H9 (cell line): ENCODE measurements around the gene FKRP. TPM values are rescaled to one million over a fixed set of nuclear protein-coding genes. Genes with fewer than 3 reads are reported as not detected.

Source experiments
- DNase-seq: peaks from one replicate; pipeline ENCODE4 v3.0.0-alpha.2; 2017
- H2AFZ ChIP-seq: one replicate; pipeline ENCODE4 v1.6.1; 2013; ENCODE audit warnings: mild to moderate bottlenecking, low read length, control low read depth, moderate library complexity
- H2AK5ac ChIP-seq: 2 replicates; pipeline ENCODE4 v1.6.1; 2013; ENCODE audit warnings: low read length, control low read depth, mixed read lengths; ENCODE audit not compliant: insufficient read length
- H2BK120ac ChIP-seq: one replicate; pipeline ENCODE4 v1.6.1; 2013; ENCODE audit warnings: low read depth, mild to moderate bottlenecking, low read length, control low read depth, inconsistent platforms; ENCODE audit not compliant: poor library complexity, severe bottlenecking
- H2BK12ac ChIP-seq: 2 replicates; pipeline ENCODE4 v1.6.1; 2013; ENCODE audit warnings: low read length, control low read depth, mixed read lengths, low read depth; ENCODE audit not compliant: insufficient read length
- H2BK15ac ChIP-seq: 2 replicates; pipeline ENCODE4 v1.6.1; 2013; ENCODE audit warnings: low read depth, low read length, control low read depth
- H2BK20ac ChIP-seq: one replicate; pipeline ENCODE4 v1.6.1; 2013; ENCODE audit warnings: low read depth, mild to moderate bottlenecking, low read length, control low read depth, inconsistent platforms; ENCODE audit not compliant: poor library complexity, severe bottlenecking
- H2BK5ac ChIP-seq: 2 replicates; pipeline ENCODE4 v1.6.1; 2013; ENCODE audit warnings: low read length, control low read depth, mixed read lengths; ENCODE audit not compliant: insufficient read length
- H3K14ac ChIP-seq: 2 replicates; pipeline ENCODE4 v1.6.1; 2013; ENCODE audit warnings: low read length, control low read depth; ENCODE audit not compliant: insufficient read depth
- H3K18ac ChIP-seq: 2 replicates; pipeline ENCODE4 v1.6.1; 2013; ENCODE audit warnings: low read depth, mild to moderate bottlenecking, mixed read lengths, low read length, control low read depth; ENCODE audit not compliant: insufficient read length
- H3K23ac ChIP-seq: 2 replicates; pipeline ENCODE4 v1.6.1; 2013; ENCODE audit warnings: low read length, control low read depth, mixed read lengths, low read depth; ENCODE audit not compliant: insufficient read length
- H3K23me2 ChIP-seq: 2 replicates; pipeline ENCODE4 v1.6.1; 2013; ENCODE audit warnings: low read depth, mild to moderate bottlenecking, mixed read lengths, low read length, control low read depth; ENCODE audit not compliant: insufficient read length, poor library complexity, severe bottlenecking
- H3K27ac ChIP-seq: 2 replicates; pipeline ENCODE4 v1.5.1; 2013; ENCODE audit warnings: low read length, control low read depth, mixed read lengths, low read depth; ENCODE audit not compliant: insufficient read length
- H3K27me3 ChIP-seq: 2 replicates; pipeline ENCODE4 v1.6.1; 2013; ENCODE audit warnings: low read length, control low read depth, inconsistent platforms; ENCODE audit not compliant: insufficient read depth
- H3K4ac ChIP-seq: 2 replicates; pipeline ENCODE4 v1.6.1; 2013; ENCODE audit warnings: low read depth, mild to moderate bottlenecking, control low read depth, inconsistent platforms, low read length, moderate library complexity
- H3K4me1 ChIP-seq: 2 replicates; pipeline ENCODE4 v1.6.1; 2013; ENCODE audit warnings: low read length, control low read depth, inconsistent platforms; ENCODE audit not compliant: insufficient read depth
- H3K4me2 ChIP-seq: 2 replicates; pipeline ENCODE4 v1.6.1; 2013; ENCODE audit warnings: low read length, control low read depth, mixed read lengths; ENCODE audit not compliant: insufficient read length, insufficient read depth
- H3K56ac ChIP-seq: 2 replicates; pipeline ENCODE4 v1.6.1; 2013; ENCODE audit warnings: low read depth, mild to moderate bottlenecking, mixed read lengths, low read length, control low read depth; ENCODE audit not compliant: insufficient read length
- H3K79me1 ChIP-seq: 2 replicates; pipeline ENCODE4 v1.6.1; 2013; ENCODE audit warnings: low read depth, mild to moderate bottlenecking, moderate library complexity, low read length, control low read depth, inconsistent platforms; ENCODE audit not compliant: insufficient read depth, poor library complexity, severe bottlenecking
- H3K79me2 ChIP-seq: 2 replicates; pipeline ENCODE4 v1.6.1; 2013; ENCODE audit warnings: low read length, control low read depth, inconsistent platforms; ENCODE audit not compliant: insufficient read depth
- H3K9ac ChIP-seq: 2 replicates; pipeline ENCODE4 v1.6.1; 2013; ENCODE audit warnings: low read length, control low read depth, mixed read lengths; ENCODE audit not compliant: insufficient read length; ENCODE audit errors: extremely low read depth
- H3K9me3 ChIP-seq: one replicate; pipeline ENCODE4 v1.6.1; 2013; ENCODE audit warnings: low read depth, low read length, inconsistent platforms; ENCODE audit not compliant: control insufficient read depth
- H3T11ph ChIP-seq: one replicate; pipeline ENCODE4 v1.6.1; 2013; ENCODE audit warnings: mild to moderate bottlenecking, low read length, control low read depth, inconsistent platforms
- H4K20me1 ChIP-seq: one replicate; pipeline ENCODE4 v1.6.1; 2013; ENCODE audit not compliant: control insufficient read depth, insufficient read length, insufficient read depth
- H4K5ac ChIP-seq: 2 replicates; pipeline ENCODE4 v1.6.1; 2013; ENCODE audit warnings: low read depth, mild to moderate bottlenecking, mixed read lengths, low read length, control low read depth; ENCODE audit not compliant: insufficient read length
- H4K8ac ChIP-seq: replicated peaks from 2 replicates; pipeline ENCODE4 v1.6.1; 2013; ENCODE audit warnings: low read length, control low read depth, mixed read lengths, low read depth; ENCODE audit not compliant: insufficient read length
- H4K91ac ChIP-seq: 2 replicates; pipeline ENCODE4 v1.6.1; 2013; ENCODE audit warnings: low read depth, mild to moderate bottlenecking, moderate library complexity, mixed read lengths, low read length, control low read depth; ENCODE audit not compliant: insufficient read length
- H3K27ac Mint-ChIP-seq, 3 experiments: 2 replicates in 2 of 3; 3 replicates in 1 of 3; pipeline ENCODE4 v1.8.0; 2020 to 2021; ENCODE audit warnings: mixed read lengths in 3 of 3, mild to moderate bottlenecking in 1 of 3, moderate library complexity in 1 of 3
- H3K27me3 Mint-ChIP-seq: 2 replicates; pipeline ENCODE4 v1.8.0; 2021; ENCODE audit warnings: low read depth, mild to moderate bottlenecking, moderate library complexity, mixed read lengths
- H3K36me3 Mint-ChIP-seq, 3 experiments: 2 replicates in 2 of 3; 3 replicates in 1 of 3; pipeline ENCODE4 v1.8.0; 2020 to 2021; ENCODE audit warnings: low read depth in 3 of 3, mixed read lengths in 3 of 3; ENCODE audit not compliant: insufficient read depth in 1 of 3
- H3K4me1 Mint-ChIP-seq, 2 experiments: 2 replicates each; pipeline ENCODE4 v1.8.0; 2020; ENCODE audit warnings: mixed read lengths in 2 of 2
- H3K4me3 Mint-ChIP-seq, 2 experiments: 2 replicates in 1 of 2; 3 replicates in 1 of 2; pipeline ENCODE4 v1.8.0; 2020 to 2021; ENCODE audit warnings: mild to moderate bottlenecking in 2 of 2, mixed read lengths in 2 of 2, moderate library complexity in 1 of 2
- H3K9me3 Mint-ChIP-seq, 2 experiments: 2 replicates in 1 of 2; 3 replicates in 1 of 2; pipeline ENCODE4 v1.8.0; 2020; ENCODE audit warnings: mild to moderate bottlenecking in 2 of 2, mixed read lengths in 2 of 2, moderate library complexity in 1 of 2
- CTCF ChIP-seq: fragments of 200-600 bp; sonication (generic); conservative IDR thresholded peaks from 3 replicates; pipeline ENCODE4 v1.8.0; 2021; ENCODE audit warnings: antibody characterized with exemption, mild to moderate bottlenecking
- WGBS: extraction: QIAGEN DNeasy Blood & Tissue Kit; methylation state at CpG from one replicate; pipeline ENCODE4 v1.1.7; 2013; ENCODE audit warnings: missing lambda C conversion rate, low lambda C conversion rate, mixed read lengths; ENCODE audit not compliant: insufficient read length; ENCODE audit errors: extremely low coverage; 5-methylcytosine and 5-hydroxymethylcytosine counted together
- total RNA-seq: library from RNA; stranded (reverse); gene quantifications from 2 replicates; pipeline ENCODE4 v1.2.1, GENCODE V29; 2021

FKRP gene
- total RNA-seq, 1 experiment from 2014 or later = 42.2 TPM

- Histone ChIP-seq H2BK5ac (no peak overlapping the region), H3K9me3 (no peaks in the 10 kb centered on the region), H2BK12ac (no peak overlapping the region), H3K4me1 (peaks cover 3% of the 10 kb centered on the region; the same call in 1 of the 2 replicates), H2BK120ac (no peak overlapping the region), H2AK5ac (no peak overlapping the region), H3K79me2 (peaks cover 50% of the 10 kb centered on the region), H4K8ac (no peak overlapping the region), H3T11ph (no peak overlapping the region), H4K20me1 (no peaks in the 10 kb centered on the region), H3K56ac (no peak overlapping the region), H3K18ac (no peak overlapping the region), H3K9ac (no peak overlapping the region), H2AFZ (no peak overlapping the region), H3K27ac (no peak overlapping the region), H3K4me2 (no peak overlapping the region), H3K27me3 (no peaks in the 10 kb centered on the region), H2BK20ac (no peak overlapping the region), H2BK15ac (no peak overlapping the region), H3K4ac (no peak overlapping the region), H3K79me1 (peaks cover 3% of the 10 kb centered on the region), H4K91ac (no peak overlapping the region), H3K23ac (no peak overlapping the region), H4K5ac (no peak overlapping the region), H3K14ac (no peak overlapping the region), H3K23me2 (peaks cover 6% of the 10 kb centered on the region)
- H3K4me1 Mint-ChIP-seq = peaks cover 36 to 45% of the 10 kb centered on the region in 2 experiments
- H3K27ac Mint-ChIP-seq = peak overlapping the region; percentile 72 to 93 (median 91); a peak in 5 of 7 replicates
- TF ChIP-seq CTCF = no peak
- no peak overlapping the region for H3K4me3 Mint-ChIP-seq
- H3K36me3 Mint-ChIP-seq = peaks cover 22 to 60% (median 48%) of the 10 kb centered on the region in 3 experiments; a peak in 6 of 7 replicates
- H3K9me3 Mint-ChIP-seq = no peaks in the 10 kb centered on the region
- no peaks in the 10 kb centered on the region; the same call in 1 of the 2 replicates for H3K27me3 Mint-ChIP-seq
- no peak for DNase-seq
- no CpG with 5 or more reads among the region's 17 CpGs for WGBS
Observed at GRCh38 chr19:46741447-46741846, 4.4 kb upstream of the FKRP start.
